GF-D8 (cell line): ENCODE results near the gene HSPB2.
"Not testable (repeated sequence)": the region's sequence is repeated elsewhere in the genome, so short reads cannot be mapped to it uniquely, and the experiment has no call there.

Experiments used
- DNase-seq: peaks from one replicate; lab custom pipeline; 2025; lab: John Stamatoyannopoulos, UW

The HSPB2 gene

GRCh38 chr11:111913997-111914396 is 1.5 kb downstream of the HSPB2 start:
- no peak for DNase-seq

- no peak for DNase-seq
Observed at GRCh38 chr11:111916768-111917167, 4.2 kb downstream of the HSPB2 start.

GRCh38 chr11:111917312-111917711 is 4.8 kb downstream of the HSPB2 start:
- DNase-seq = no peak

GRCh38 chr11:111917788-111918187 is 5.3 kb downstream of the HSPB2 start:
- no peak for DNase-seq

- DNase-seq = no peak
Observed at GRCh38 chr11:111918390-111919256, 6.1 kb downstream of the HSPB2 start, which contains the start of gene C11orf52. Gene C11orf52 (plus strand): TSS chr11:111918913. CDS start chr11:111918973, 60 bp downstream.

GRCh38 chr11:111920908-111921307 is 8.4 kb downstream of the HSPB2 start:
- DNase-seq = no peak

GRCh38 chr11:111921541-111922230 is 9.2 kb downstream of the HSPB2 start:
- DNase-seq = no peak

- peak; percentile 44 for DNase-seq
Observed at GRCh38 chr11:111922803-111923202, 10.3 kb downstream of the HSPB2 start.

GRCh38 chr11:111923351-111923788 is 10.8 kb downstream of the HSPB2 start:
- no peak for DNase-seq

GRCh38 chr11:111923951-111924350 is 11.4 kb downstream of the HSPB2 start:
- no peak for DNase-seq

GRCh38 chr11:111925953-111926352 is 13.4 kb downstream of the HSPB2 start:
- no peak for DNase-seq

- peak; percentile 100 for DNase-seq
Observed at GRCh38 chr11:111926505-111927391, 14.2 kb downstream of the HSPB2 start.

GRCh38 chr11:111930472-111930871 is 17.9 kb downstream of the HSPB2 start:
- DNase-seq = no peak

- no peak for DNase-seq
Observed at GRCh38 chr11:111932611-111932950, 20.0 kb downstream of the HSPB2 start.

GRCh38 chr11:111933176-111933575 is 20.6 kb downstream of the HSPB2 start:
- not testable (repeated sequence) for DNase-seq

GRCh38 chr11:111933872-111934271 is 21.3 kb downstream of the HSPB2 start:
- DNase-seq = no peak

- no peak for DNase-seq
Observed at GRCh38 chr11:111934306-111934705, 21.8 kb downstream of the HSPB2 start.

GRCh38 chr11:111935317-111936039 is 22.9 kb downstream of the HSPB2 start:
- peak; percentile 52 for DNase-seq

GRCh38 chr11:111936040-111936540 is 23.6 kb downstream of the HSPB2 start:
- DNase-seq = peak; percentile 56

GRCh38 chr11:111937461-111937769 is 24.9 kb downstream of the HSPB2 start:
- DNase-seq = no peak

- DNase-seq = no peak
Observed at GRCh38 chr11:111937844-111938243, 25.3 kb downstream of the HSPB2 start.
